ENCODE results near the gene FAM72A.
"Not testable (repeated sequence)": the region's sequence is repeated elsewhere in the genome, so short reads cannot be mapped to it uniquely, and the experiment has no call there.

FAM72A gene

DNA sequence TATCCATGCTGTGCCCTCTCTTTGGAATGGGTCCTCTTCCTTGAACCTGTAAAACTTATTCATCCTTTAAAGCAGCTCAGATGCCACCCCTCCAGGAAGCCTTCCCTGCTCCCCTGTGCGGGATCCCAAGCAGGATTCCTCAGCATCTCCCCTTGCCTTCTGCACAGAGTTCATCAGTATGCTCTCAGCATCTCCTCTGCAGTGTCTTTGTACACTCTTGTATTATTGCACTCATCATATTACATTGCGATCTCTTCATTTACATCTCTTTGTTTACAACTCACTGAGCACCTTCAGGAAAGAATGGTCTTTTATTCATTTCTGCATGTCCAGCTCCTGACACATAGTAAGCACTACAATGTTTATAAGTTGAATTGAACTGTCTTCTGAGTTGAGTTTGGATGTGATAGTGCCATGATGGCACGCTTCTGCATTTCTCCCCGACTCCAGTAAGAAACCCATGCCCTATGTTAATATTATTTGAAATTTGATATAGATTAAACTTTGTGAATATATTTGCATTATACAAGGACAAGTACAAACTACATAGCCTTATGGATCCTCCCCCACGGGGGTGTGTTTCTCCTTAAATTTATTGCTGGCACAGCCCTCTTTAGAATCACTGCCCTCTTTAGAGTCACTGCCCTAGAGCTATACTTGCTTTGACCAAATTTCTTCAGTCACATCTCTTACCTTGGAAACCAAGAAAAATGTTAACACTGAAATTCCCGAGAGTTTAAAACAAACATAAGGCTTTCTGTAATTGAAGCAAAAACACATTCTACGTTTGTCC, 13.2 kb upstream of the FAM72A start:
- DNase-seq: not testable (repeated sequence)

DNA sequence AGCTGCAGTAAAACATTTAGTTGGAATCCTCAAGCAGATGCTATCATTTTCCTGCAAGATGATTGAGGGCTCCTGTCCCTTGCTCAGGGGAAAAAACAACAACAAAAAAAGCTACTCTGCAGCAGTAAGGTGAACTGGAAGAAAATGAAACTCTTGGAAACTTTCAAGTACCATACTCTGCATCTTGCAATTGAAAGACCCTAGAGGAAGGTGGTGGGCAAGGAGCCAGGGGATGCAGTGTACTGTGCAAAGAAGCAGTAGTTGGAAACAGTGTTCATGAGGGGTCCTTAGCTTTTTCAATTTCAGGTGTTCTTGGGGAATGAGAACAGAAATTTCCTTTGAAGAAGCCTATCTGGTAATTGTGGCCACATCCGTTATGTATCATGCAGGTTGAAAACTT, 8.2 kb upstream of the FAM72A start:
- not testable (repeated sequence) for DNase-seq

DNA sequence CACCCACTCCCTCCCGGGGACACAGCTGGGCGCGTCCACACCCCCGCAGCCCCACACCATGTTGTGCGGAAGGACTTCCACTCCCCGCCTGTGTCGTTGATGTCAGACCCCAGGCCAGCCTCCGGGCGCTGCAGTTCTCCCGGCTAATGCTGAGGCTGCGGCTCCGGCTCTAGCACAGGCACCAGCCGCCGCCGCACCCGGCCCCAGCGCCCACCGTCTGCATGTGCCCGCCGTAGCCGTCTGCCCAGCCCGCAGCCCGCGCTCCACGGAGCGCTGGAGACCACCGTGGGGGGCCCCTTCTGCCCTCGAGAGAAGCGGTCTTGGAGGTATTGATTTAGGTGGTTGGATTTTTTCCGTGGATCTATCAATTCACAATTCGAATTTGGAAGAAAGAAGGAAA, 2.9 kb upstream of the FAM72A start:
- DNase-seq: not testable (repeated sequence)

DNA sequence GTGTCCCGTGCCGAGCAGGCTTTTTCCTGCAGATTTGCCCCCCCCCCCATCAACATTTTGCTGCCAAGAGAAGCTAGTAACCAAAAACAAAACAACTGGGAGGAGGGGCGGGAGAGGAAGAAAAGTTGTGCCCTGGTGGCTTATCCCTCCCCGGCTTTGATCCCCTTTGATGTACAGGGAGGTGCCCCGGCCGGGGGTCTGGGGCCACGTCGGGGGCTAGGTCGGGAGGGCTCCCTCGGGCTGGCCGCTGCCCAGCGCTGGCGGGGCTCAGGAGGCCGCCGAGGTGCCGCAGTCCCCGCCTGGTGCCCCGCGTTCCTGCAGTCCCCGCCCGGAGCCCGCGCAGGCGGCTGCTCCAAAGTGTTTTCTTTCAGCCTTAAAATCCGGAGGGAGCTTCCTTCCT, 2.2 kb upstream of the FAM72A start:
- not testable (repeated sequence) for DNase-seq

DNA sequence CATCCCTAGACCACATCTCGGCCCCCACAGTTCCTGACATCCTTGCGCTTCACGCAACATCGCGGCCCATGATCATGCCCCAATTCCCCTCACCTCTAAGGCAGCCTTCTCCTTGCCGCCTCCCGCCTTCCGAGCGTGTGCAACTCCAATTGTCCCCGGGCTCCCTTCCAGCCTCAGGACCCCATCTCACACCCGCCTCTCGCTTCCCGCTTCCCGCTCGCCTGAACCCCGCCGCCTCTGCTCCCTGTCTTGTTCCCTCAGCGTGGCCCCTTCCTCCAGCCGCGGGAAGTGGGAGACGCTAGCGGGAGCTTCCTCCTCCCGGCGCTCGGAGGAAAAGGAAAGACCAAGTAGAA, 1.5 kb upstream of the FAM72A start:
- not testable (repeated sequence) for DNase-seq

DNA sequence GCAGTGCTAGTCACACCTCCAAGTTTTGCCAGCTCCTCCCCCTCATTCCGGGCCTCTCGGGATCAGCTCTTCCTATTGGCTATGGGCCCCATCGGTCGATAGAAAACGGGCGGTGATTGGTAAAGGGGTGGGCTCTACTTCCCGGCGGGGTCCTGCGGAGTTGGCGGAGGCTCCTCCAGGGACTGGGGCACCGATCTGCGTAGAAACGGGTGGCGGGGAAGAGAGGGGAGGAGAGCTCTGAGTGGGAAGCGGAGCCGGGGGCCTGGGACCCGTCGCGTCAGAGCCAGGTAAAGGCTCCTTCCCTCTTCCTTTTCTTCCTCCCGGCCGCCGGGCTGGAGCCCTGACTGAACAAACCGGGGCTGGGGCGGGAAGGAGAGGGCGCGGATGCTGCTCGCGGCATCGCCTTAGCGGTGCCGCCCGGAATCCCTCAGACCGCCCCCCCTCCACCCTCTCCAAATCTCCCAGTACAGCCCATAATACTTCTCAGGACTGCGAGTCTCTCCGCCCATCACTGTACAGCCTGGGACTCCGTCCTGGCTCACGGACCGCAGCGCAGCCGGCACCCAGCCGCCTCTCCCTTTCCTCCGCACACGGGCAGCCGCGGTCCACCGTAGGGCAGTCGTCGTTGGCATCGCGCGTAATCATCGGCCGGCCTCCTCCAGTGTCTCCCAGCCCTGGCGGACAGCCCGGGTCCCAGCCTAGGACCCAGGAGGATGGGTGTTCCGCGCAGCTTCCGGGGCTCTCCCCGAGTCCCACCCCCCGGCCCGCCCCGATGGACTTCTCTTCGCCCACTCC, 922 bp upstream of the FAM72A start, which contains the start of gene SRGAP2:
Gene SRGAP2, plus strand, starts transcription at position 178 of the 795 bp plus-strand sequence. CDS start 2,430 bp downstream, outside the sequence.
- DNase-seq: peak; percentile 40 to 50

DNA sequence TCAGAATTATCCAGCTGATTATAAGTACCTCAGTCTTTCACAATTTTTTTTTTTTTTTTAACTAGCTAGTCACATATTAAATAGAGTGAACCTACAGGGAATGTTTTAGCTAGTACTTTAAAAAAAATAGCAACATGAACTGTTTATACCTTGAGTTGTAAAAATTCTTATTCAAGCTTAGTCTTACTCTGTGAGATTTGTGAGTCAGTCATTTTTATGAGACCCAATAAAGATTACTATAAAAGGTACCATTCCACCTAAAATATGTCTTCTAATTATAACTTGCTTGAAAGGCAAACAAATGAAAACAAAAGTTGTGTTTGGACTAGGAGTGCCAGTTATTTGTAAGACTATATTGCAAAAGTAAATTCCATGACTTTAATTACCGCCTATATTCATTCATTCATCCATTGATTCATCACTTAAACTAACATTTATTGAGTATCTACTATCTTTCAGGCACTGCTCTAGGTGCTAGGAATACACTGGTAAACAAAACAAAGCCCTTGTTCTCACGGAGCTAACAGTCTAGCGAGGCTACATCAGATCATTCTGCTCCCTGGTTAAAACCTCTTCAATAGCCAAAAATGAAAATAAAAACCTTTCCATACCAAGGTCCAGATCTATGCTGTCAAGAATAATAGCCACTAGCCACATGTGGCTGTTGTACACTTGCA, 5.8 kb downstream of the FAM72A start:
- DNase-seq: not testable (repeated sequence)

DNA sequence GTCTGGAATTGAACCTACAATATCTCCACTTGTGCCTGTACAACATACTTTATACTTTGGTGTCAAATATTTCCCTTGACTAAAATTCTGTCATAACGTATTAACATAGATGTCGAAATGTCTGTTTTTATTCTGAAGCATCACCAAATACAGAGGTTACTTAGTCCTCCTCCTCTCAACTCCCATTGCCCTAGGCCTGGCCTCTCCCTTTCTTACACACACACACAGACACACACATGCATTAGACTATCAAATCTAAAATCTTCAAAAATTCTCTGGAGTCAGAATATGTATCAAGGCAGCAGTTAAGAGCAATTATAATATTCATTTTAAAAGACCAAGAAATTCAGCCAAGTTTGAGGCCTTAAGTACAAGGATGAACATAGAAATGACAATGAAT, 7.5 kb downstream of the FAM72A start:
- not testable (repeated sequence) for DNase-seq

DNA sequence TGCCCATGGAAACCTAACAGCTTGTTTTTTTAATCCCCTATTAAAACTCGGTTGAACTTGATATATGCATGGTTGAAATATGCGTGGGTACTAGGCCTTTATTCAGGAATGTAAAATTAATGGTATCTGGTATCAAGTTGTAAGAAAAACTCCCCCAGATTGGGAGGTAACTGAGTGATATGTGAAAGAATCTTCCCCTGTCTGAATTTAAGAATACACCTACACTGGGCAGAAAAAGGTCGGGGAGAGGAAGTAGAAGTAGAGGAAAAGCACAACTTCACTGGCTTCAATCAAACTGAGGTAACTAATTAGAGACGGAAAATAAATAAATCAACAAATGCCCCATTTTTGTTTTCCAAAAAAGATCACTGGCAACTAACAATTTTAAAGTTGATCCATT, 15.8 kb downstream of the FAM72A start:
- DNase-seq: not testable (repeated sequence)

DNA sequence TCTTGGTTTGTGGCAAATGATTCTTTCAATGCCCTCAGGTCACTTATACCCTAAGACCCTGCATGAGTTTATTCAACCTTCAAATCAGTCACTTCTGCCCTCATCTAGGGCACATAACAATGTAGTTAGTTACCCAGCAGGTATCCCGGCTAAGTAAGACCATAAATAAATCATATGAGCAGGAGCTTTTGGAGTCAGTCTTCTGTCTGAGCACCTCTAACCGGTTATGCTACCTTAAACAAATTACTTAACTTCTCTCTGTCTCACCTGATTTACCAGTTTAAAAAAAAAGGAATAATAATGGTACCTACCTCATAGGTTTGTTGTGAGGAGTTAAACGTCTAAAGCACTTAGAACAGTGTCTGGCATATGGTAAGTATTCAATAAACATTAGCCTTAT, 16.9 kb downstream of the FAM72A start:
- DNase-seq: not testable (repeated sequence)

DNA sequence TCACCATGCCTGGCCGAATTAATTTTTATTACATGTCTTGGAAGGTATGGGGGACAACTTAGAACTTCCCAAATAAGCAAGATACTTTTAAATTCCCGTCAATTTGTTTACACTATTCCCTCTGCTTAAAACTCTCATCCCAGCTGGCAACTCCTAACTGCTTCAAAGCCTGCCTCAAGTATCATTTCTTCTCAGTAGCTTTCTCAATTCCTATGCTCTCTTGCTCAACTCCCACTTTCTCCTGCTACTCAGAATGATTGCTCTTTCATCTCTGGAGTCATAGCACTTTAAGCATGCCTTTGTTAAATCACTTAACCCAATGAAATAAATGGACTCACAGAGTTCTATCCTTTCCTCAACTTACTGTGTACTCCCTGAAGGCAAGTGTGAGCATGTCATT, 18.9 kb downstream of the FAM72A start:
- DNase-seq: not testable (repeated sequence)

DNA sequence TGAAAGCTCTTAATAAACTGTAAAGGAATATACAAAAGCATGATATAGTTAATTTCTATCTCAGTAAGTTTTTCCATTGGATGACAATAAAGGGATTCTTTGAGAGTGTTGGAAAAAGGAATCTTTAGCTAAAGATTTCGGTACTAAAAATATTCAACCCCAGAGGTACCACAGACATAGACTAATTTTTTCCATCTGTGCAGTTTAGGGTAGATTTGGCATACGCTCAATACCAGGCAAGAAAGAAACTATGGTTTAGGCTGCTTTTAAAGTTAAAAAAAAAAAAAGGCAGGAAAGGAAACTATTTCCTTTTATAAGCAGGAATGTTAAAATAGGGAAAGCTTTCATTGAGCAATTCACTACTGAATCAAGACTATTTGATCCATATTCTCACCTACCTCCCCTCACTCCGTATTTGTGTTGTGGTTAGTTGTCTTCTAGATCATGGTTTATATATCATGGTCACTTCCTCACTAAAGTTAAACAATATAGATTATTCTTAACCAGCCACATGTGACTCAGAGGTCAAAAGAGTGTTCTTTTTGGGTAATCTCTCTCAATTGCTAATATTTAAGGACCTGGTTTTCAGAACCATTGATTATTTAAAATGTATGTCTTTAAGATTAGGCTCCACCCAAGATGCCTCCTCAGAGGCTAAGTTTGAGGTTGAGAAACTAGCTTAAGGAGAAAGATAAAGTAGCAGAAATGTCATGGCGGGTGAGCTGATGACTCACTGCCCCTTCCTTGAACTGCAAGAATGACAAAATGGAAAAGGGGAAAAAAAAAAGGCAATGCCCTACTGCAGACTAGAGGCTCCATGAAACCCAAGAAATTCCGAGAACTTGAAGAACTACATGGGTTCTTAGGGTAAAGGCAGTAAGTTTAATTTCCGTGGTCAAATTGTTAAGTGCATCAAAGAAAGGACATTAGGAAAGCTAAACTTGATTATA, 20.0 kb downstream of the FAM72A start:
- DNase-seq: not testable (repeated sequence)

DNA sequence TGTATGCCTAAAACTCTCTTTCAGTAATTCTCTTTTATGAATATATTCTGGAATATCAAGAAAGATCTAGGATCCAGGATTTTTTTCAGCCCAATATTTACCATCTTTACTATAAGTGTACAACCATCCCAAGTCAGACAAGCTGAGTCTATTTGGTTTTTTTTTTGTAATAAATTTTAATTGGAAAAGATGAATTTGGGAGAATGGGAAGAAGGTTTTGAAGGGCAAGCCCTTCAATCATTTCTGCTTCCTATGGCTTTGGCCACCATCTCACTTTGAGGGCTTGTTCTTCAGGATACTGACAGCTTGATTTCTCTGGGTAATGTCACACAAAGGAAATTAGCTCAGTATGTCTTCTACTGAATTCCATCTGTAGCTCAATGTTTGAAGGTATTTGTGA, 23.0 kb downstream of the FAM72A start:
- DNase-seq: not testable (repeated sequence)

DNA sequence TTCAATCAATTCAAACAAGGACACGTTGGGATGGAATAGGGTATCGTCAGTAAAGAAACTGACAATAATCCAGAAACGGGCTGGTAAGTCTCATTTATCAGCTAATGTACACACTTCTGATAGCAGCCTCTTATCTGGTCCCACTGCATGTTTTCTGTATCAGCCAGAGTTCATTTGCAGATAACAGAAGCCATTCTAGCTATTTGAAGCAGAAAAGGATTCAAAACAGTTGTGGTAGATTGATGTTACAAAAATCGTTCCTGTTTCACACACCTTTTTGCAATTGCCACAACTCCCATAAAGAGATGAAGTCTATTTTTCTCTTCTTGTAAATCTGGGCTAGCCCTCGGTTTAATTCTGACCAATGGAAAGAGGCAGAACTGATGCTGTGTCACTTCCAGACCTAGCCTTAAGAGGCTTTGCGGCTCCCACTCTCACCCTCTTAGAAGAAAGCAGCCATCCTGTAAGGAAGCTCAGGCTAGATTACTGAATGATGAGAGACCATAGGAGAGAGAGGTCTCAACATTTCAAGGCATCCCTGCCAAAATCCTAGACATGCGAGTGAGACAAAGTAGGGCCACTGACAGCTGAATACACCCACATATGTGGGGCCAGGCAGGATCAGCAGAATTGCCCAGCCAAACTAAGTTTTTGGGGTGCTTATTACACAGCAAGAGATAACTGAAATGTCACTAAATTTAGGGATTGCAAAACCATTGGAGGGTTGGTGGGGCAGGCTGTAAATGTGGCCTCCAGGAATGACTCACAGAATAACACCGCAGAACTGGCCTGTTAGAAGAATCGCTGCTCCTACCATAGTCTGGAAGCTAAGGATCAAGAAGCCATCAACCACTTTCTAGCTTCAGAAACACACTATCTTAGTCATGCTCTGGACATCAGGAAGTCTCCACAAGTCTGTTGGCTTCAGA, 24.3 kb downstream of the FAM72A start:
- not testable (repeated sequence) for DNase-seq

DNA sequence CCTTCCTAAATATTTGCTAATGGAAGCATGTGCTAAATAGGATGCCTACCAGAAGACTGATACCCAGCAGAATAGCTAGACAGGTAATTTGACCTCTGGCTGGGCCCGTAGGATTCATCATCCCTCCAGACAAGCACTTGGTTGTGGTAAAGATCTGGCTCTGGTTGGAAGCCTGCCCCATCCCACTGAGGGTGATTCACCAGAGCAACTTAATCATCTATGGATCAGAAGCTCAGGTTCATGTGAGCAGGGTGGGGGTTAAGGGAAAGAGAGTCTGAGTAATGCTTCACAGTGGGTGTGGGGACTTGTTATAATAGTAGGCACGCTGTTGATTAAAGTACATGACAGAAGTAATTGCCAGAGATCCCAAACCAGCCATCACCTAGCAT, 26.5 kb downstream of the FAM72A start:
- not testable (repeated sequence) for DNase-seq

DNA sequence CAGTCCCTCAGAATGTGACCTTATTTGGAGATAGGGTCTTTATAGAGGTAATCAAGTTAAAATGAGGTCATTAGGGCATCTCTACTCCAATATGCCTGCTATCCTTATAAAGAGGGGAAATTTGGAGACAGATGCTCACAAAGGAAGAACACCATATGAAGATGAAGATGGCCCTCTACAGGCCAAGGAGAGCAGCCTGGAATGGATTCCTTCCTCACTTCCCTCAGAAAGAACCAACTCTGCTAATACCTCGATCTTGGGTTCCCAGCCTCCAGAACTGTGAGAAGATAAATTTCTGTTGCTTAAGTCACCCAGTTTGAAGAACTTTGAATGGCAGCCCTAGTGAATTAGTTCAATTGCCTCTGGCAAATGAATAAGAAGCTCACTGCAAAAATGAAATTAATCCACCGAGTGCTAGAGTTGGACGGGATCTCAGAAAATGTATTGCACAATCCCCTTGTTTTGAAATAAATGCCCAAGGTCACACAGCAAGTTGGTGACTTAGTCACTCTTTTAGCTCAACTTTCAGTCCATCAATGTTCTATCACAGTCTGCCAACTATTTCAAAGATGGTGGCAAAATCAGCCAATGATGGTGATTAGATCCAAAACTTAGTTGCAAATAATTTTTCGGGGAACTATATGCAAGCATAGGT, 27.1 kb downstream of the FAM72A start:
- not testable (repeated sequence) for DNase-seq

DNA sequence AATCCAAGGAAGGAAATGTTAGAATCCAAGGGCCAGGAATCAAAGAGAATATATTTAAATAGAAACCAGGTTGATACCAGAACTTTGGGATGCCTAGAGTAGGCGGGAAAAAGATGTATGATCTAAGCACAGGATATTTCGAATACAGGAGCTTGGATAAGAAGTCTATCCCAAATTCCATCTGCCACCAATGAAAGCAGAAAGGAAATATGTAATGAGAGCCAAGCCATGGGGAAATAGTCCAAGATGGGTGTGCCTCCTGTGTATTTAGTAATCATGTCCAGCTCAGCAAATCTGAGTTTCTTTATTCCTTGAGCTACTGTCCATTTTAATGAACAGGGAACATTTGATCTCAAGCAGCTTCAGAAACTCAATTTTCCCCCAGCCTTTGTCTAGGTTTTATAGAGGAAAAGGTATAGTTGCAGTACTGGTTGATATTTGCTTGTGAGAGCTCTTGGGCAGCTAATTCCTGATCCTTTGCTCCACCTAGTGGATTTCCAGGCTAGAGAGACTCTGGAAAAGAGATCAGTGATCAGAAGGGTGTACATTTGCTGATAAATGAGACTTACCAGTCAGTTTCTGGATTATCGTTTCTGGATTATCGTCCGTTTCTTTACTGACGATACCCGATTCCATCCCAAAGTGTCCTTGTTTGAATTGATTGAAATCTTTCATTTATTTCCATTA, 28.3 kb downstream of the FAM72A start:
- peak in 1 of 2 experiments; percentile 22 for DNase-seq

DNA sequence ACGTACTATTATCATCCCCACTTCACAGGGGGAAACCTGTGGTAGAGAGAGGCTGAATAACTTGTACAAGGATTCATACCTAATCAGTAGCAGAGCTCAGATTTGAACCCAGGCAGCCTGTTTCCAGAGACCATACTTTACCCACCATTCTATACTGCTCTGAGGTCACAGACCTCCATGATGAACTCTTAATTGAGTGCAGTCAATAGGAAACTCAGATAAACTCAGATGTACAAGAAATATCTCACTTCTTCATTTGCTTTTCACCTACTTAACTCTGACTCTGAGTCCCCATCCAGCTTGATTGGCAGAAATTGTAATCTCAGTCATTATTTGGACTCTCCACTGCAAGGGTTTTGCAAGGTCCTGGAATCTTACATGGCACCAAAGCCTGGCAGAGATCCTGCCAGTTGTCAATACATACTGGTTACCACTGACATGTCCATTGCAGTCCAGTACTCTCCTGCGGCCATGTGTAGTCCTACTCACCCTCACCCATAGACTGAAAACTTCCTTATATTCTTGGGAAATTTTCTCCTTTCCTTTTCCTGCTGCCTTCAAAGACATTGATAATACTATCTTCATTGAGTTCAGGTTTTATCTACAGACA, 29.4 kb downstream of the FAM72A start:
- DNase-seq: not testable (repeated sequence)

DNA sequence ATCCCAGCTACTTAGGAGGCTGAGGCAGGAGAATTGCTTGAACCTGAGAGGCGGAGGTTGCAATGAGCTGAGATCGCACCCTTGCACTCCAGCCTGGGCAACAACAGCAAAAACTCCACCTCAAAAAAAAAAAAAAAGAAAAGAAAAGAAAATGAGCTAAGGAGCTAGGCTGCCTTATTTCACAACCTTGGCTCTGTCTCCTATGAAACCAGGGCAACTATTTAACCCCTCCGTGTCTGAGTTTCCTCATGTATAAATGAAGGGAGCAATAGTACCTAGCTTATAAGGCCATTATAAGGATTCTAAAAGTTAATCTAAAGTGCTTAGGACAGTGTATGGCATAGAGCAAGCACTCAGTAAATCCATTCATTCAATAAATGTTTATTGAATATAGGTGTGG, 32.8 kb downstream of the FAM72A start:
- DNase-seq: not testable (repeated sequence)
